WTC11 (cell line): ENCODE data around the gene AURKB. TPM values are rescaled to one million over a fixed set of nuclear protein-coding genes. Genes with fewer than 3 reads are reported as not detected.

Experiments
- ATAC-seq: fragments of 200-7000 bp; cut with Tn5 transposase; 2 replicates; pipeline ENCODE4 v1.10.0; 2021; ENCODE audit warnings: mild to moderate bottlenecking, moderate library complexity
- CTCF ChIA-PET: fragments of 300-600 bp; sonication (Branson Sonifier 250); formaldehyde crosslinking; loops from one replicate; lab custom pipeline; 2021; ENCODE audit warnings: antibody characterized with exemption; lab: Charles Lee
- POLR2A ChIA-PET: fragments of 350-600 bp; sonication (Branson Sonifier 250); formaldehyde crosslinking; loops from one replicate; lab custom pipeline; 2021; ENCODE audit warnings: antibody characterized with exemption; lab: Charles Lee
- DNase-seq: peaks from one replicate; pipeline ENCODE4 v3.0.0; 2021; ENCODE audit warnings: low spot score
- H3K27ac Mint-ChIP-seq: 2 replicates; pipeline ENCODE4 v1.8.0; 2021; ENCODE audit warnings: mixed read lengths
- H3K27me3 Mint-ChIP-seq: 2 replicates; pipeline ENCODE4 v1.8.0; 2021; ENCODE audit warnings: low read depth, mild to moderate bottlenecking, moderate library complexity, mixed read lengths
- H3K36me3 Mint-ChIP-seq: 2 replicates; pipeline ENCODE4 v1.8.0; 2021; ENCODE audit warnings: mixed read lengths
- H3K4me1 Mint-ChIP-seq: 2 replicates; pipeline ENCODE4 v1.8.0; 2022; ENCODE audit warnings: mixed read lengths
- H3K4me3 Mint-ChIP-seq: 2 replicates; pipeline ENCODE4 v1.8.0; 2021; ENCODE audit warnings: mild to moderate bottlenecking, moderate library complexity, mixed read lengths
- H3K9me3 Mint-ChIP-seq: 2 replicates; pipeline ENCODE4 v1.8.0; 2021; ENCODE audit warnings: mixed read lengths
- CBFB ChIP-seq: sonication (generic); formaldehyde crosslinking; IDR thresholded peaks from 2 replicates; pipeline ENCODE4 v1.8.1; 2022; ENCODE audit warnings: mild to moderate bottlenecking, low read depth, missing genetic modification reagents
- E2F1 ChIP-seq: sonication (generic); formaldehyde crosslinking; IDR thresholded peaks from 2 replicates; pipeline ENCODE4 v1.8.0; 2022; ENCODE audit warnings: mild to moderate bottlenecking, missing genetic modification reagents
- ELF4 ChIP-seq: sonication (generic); formaldehyde crosslinking; IDR thresholded peaks from 2 replicates; pipeline ENCODE4 v1.8.1; 2022; ENCODE audit warnings: low read depth, mild to moderate bottlenecking, moderate library complexity, missing genetic modification reagents
- ETV6 ChIP-seq: sonication (generic); formaldehyde crosslinking; IDR thresholded peaks from 2 replicates; pipeline ENCODE4 v1.8.1; 2022; ENCODE audit warnings: mild to moderate bottlenecking, missing genetic modification reagents
- FOXK1 ChIP-seq: sonication (generic); formaldehyde crosslinking; IDR thresholded peaks from 2 replicates; pipeline ENCODE4 v1.8.0; 2022; ENCODE audit warnings: mild to moderate bottlenecking, moderate library complexity, missing genetic modification reagents
- KAT7 ChIP-seq: sonication (generic); formaldehyde crosslinking; IDR thresholded peaks from 2 replicates; pipeline ENCODE4 v1.8.1; 2023; ENCODE audit warnings: missing genetic modification reagents, mild to moderate bottlenecking, borderline replicate concordance
- MAX ChIP-seq: sonication (generic); formaldehyde crosslinking; IDR thresholded peaks from 2 replicates; pipeline ENCODE4 v1.8.0; 2022; ENCODE audit warnings: mild to moderate bottlenecking, missing genetic modification reagents
- MXD4 ChIP-seq: fragments of 250-450 bp; sonication (Bioruptor Pico); IDR thresholded peaks from 2 replicates; pipeline ENCODE4 v1.8.0; 2021; ENCODE audit warnings: mild to moderate bottlenecking, moderate library complexity, borderline replicate concordance
- NFATC4 ChIP-seq: fragments of 250-450 bp; sonication (Bioruptor Pico); IDR thresholded peaks from 2 replicates; pipeline ENCODE4 v1.9.0; 2021; ENCODE audit warnings: mild to moderate bottlenecking
- PRDM15 ChIP-seq: sonication (generic); formaldehyde crosslinking; IDR thresholded peaks from 2 replicates; pipeline ENCODE4 v1.8.0; 2022; ENCODE audit warnings: missing genetic modification reagents
- RELA ChIP-seq: sonication (generic); formaldehyde crosslinking; IDR thresholded peaks from 2 replicates; pipeline ENCODE4 v1.8.1; 2022; ENCODE audit warnings: missing genetic modification reagents, mild to moderate bottlenecking, borderline replicate concordance
- SOX15 ChIP-seq: fragments of 250-450 bp; sonication (Bioruptor Pico); IDR thresholded peaks from 2 replicates; pipeline ENCODE4 v1.9.0; 2021; ENCODE audit warnings: mild to moderate bottlenecking
- TEAD4 ChIP-seq: sonication (generic); formaldehyde crosslinking; IDR thresholded peaks from 2 replicates; pipeline ENCODE4 v1.8.0; 2022; ENCODE audit warnings: mild to moderate bottlenecking, missing genetic modification reagents
- USF1 ChIP-seq: sonication (generic); formaldehyde crosslinking; IDR thresholded peaks from 2 replicates; pipeline ENCODE4 v1.8.0; 2022; ENCODE audit warnings: mild to moderate bottlenecking, missing genetic modification reagents
- ZBTB43 ChIP-seq: sonication (generic); formaldehyde crosslinking; IDR thresholded peaks from 2 replicates; pipeline ENCODE4 v1.8.1; 2023; ENCODE audit warnings: mild to moderate bottlenecking, missing genetic modification reagents
- ZNF121 ChIP-seq: sonication (generic); formaldehyde crosslinking; IDR thresholded peaks from 2 replicates; pipeline ENCODE4 v1.8.0; 2023; ENCODE audit warnings: missing genetic modification reagents
- ZNF671 ChIP-seq: fragments of 250-450 bp; sonication (Bioruptor Pico); IDR thresholded peaks from 2 replicates; pipeline ENCODE4 v1.8.0; 2021; ENCODE audit warnings: mild to moderate bottlenecking
- total RNA-seq: library from RNA; stranded (reverse); gene quantifications from 3 replicates; pipeline ENCODE4 v1.2.3, GENCODE V29; 2021
- TF ChIP-seq, protein P1 (sequence below): sonication (generic); formaldehyde crosslinking; IDR thresholded peaks from 2 replicates; pipeline ENCODE4 v1.8.1; 2023; ENCODE audit warnings: mild to moderate bottlenecking, missing genetic modification reagents, moderate library complexity
- TF ChIP-seq, protein P2 (sequence below): fragments of 250-450 bp; sonication (Bioruptor Pico); IDR thresholded peaks from 2 replicates; pipeline ENCODE4 v1.9.0; 2021; ENCODE audit warnings: mild to moderate bottlenecking
- TF ChIP-seq, protein P3 (sequence below): sonication (generic); formaldehyde crosslinking; IDR thresholded peaks from 2 replicates; pipeline ENCODE4 v1.8.1; 2022; ENCODE audit warnings: mild to moderate bottlenecking, moderate library complexity, missing genetic modification reagents
- TF ChIP-seq, protein P4 (sequence below): fragments of 250-450 bp; sonication (Bioruptor Pico); IDR thresholded peaks from 2 replicates; pipeline ENCODE4 v1.9.0; 2021; ENCODE audit warnings: mild to moderate bottlenecking

AURKB gene
- total RNA-seq, 1 experiment from 2014 or later = 215 TPM

DNA sequence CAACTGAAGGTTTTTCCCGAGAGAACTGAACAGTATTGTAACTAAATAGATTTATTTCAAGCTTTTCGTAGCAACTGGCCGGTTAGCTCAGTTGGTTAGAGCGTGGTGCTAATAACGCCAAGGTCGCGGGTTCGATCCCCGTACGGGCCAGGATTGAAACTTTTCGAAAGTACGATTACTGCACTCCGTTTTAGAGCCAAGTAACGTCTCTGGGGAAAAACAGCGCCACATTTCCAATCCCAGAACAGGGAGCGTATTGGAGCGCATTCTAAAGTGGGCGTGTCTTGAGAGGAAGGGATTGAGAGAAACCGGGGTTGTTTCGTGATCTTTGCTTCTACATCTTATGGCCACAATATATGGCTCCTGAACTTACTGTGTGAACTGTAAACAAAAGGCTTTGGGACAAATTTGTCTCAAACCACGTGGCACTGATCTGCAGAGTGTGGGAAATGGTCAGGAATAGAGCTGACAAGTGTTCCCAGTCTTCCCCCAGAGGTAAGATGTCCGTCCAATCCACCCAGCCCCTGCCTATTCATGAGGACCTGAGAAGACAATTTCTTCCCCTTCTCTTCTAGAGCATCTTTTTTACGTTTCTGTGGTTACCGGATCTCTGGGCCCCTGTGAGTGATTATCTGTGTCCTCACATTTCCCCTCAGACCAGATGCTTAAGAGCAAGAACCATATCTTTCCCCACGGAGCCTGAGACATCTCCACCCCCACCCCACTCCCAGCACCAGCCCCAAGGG lies 22.7 kb downstream of the AURKB start (continued):
- TF ChIP-seq, protein P1, sequence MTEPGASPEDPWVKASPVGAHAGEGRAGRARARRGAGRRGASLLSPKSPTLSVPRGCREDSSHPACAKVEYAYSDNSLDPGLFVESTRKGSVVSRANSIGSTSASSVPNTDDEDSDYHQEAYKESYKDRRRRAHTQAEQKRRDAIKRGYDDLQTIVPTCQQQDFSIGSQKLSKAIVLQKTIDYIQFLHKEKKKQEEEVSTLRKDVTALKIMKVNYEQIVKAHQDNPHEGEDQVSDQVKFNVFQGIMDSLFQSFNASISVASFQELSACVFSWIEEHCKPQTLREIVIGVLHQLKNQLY (CRISPR knock-in tag) = no peak
- no peak for TF ChIP-seq KAT7 (CRISPR knock-in tag)
- TF ChIP-seq MAX (CRISPR knock-in tag) = peak; percentile 41
- TF ChIP-seq PRDM15 = no peak
- no peak for TF ChIP-seq MXD4
- no peak for TF ChIP-seq ELF4 (CRISPR knock-in tag)
- no peak for TF ChIP-seq TEAD4 (CRISPR knock-in tag)
- TF ChIP-seq, protein P2, sequence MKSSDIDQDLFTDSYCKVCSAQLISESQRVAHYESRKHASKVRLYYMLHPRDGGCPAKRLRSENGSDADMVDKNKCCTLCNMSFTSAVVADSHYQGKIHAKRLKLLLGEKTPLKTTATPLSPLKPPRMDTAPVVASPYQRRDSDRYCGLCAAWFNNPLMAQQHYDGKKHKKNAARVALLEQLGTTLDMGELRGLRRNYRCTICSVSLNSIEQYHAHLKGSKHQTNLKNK = no peak
- TF ChIP-seq SOX15 (CRISPR knock-in tag) = no peak
- TF ChIP-seq E2F1 = no peak
- TF ChIP-seq ZNF671 (CRISPR knock-in tag) = peak; percentile 90; the same call in 1 of the 2 replicates
- TF ChIP-seq, protein P3, sequence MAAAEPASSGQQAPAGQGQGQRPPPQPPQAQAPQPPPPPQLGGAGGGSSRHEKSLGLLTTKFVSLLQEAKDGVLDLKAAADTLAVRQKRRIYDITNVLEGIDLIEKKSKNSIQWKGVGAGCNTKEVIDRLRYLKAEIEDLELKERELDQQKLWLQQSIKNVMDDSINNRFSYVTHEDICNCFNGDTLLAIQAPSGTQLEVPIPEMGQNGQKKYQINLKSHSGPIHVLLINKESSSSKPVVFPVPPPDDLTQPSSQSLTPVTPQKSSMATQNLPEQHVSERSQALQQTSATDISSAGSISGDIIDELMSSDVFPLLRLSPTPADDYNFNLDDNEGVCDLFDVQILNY (CRISPR knock-in tag) = no peak

GRCh38 chr17:8186787-8187516 lies 23.4 kb downstream of the AURKB start:
- CTCF ChIA-PET = interaction anchor here (1.4 to 3.8 kb wide), 3 partner anchors 36 to 113 kb away, joined by 4 to 24 read pairs (median 15); partner anchors contain the start of gene ALOXE3
- H3K36me3 Mint-ChIP-seq = no peaks in the 10 kb centered on the region
- H3K9me3 Mint-ChIP-seq = no peaks in the 10 kb centered on the region
- H3K27ac Mint-ChIP-seq = no peak overlapping the region
- DNase-seq (peak; percentile 97), ATAC-seq (peak; percentile 38)
- POLR2A ChIA-PET = interaction anchor here (1.1 to 1.3 kb wide), 3 partner anchors 23 to 40 kb away, joined by 3 read pairs; partner anchors contain the start of gene AURKB
- no peak overlapping the region for H3K4me3 Mint-ChIP-seq
- no peaks in the 10 kb centered on the region; the same call in 1 of the 2 replicates for H3K27me3 Mint-ChIP-seq
- peaks cover 15% of the 10 kb centered on the region for H3K4me1 Mint-ChIP-seq
- TF ChIP-seq ETV6 (peak; percentile 68; the same call in 1 of the 2 replicates), SOX15 (CRISPR knock-in tag) (no peak), FOXK1 (CRISPR knock-in tag) (peak; percentile 58; the same call in 1 of the 2 replicates), USF1 (no peak), ZBTB43 (peak; percentile 46; the same call in 1 of the 2 replicates), ZNF121 (CRISPR knock-in tag) (no peak), NFATC4 (CRISPR knock-in tag) (no peak), RELA (no peak), CBFB (CRISPR knock-in tag) (no peak)
- TF ChIP-seq, protein P3 (CRISPR knock-in tag) = no peak
- TF ChIP-seq, protein P4, sequence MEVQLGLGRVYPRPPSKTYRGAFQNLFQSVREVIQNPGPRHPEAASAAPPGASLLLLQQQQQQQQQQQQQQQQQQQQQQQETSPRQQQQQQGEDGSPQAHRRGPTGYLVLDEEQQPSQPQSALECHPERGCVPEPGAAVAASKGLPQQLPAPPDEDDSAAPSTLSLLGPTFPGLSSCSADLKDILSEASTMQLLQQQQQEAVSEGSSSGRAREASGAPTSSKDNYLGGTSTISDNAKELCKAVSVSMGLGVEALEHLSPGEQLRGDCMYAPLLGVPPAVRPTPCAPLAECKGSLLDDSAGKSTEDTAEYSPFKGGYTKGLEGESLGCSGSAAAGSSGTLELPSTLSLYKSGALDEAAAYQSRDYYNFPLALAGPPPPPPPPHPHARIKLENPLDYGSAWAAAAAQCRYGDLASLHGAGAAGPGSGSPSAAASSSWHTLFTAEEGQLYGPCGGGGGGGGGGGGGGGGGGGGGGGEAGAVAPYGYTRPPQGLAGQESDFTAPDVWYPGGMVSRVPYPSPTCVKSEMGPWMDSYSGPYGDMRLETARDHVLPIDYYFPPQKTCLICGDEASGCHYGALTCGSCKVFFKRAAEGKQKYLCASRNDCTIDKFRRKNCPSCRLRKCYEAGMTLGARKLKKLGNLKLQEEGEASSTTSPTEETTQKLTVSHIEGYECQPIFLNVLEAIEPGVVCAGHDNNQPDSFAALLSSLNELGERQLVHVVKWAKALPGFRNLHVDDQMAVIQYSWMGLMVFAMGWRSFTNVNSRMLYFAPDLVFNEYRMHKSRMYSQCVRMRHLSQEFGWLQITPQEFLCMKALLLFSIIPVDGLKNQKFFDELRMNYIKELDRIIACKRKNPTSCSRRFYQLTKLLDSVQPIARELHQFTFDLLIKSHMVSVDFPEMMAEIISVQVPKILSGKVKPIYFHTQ (CRISPR knock-in tag) = no peak
